ENCODE data around the gene PACRG. TPM values are rescaled to one million over a fixed set of nuclear protein-coding genes. Genes with fewer than 3 reads are reported as not detected.

The PACRG gene
- total and polyA plus RNA-seq, 2 experiments from 2014 or later, result 0.17 to 0.68 TPM

GRCh38 chr6:163226181-163226835 lies 498.5 kb downstream of the PACRG start:
- no peaks in the 10 kb centered on the region for H3K27me3 Mint-ChIP-seq (ENCODE audit: insufficient read depth, low read depth, poor library complexity)
- peaks cover 10% of the 10 kb centered on the region for H3K9me3 Mint-ChIP-seq
- Histone ChIP-seq H3K27me3 (ENCODE audit: insufficient read depth) (no peaks in the 10 kb centered on the region), H3F3A (replicated peaks; ENCODE audit: low read depth) (no peaks in the 10 kb centered on the region), H3K27ac (ENCODE audit: low read depth) (no peak overlapping the region), H3K9me2 (ENCODE audit: insufficient read depth) (no peaks in the 10 kb centered on the region), H3K4me1 (ENCODE audit: insufficient read depth) (no peaks in the 10 kb centered on the region), H3K36me3 (ENCODE audit: insufficient read depth) (no peaks in the 10 kb centered on the region), H3K79me2 (replicated peaks; ENCODE audit: insufficient read depth) (no peaks in the 10 kb centered on the region), H4K20me1 (replicated peaks; ENCODE audit: insufficient read depth) (no peaks in the 10 kb centered on the region), H3K4me3 (no peak overlapping the region), H2AFZ (no peak overlapping the region), H3K4me2 (no peak overlapping the region)
- TF ChIP-seq ZNF331 (CRISPR knock-in tag; IDR thresholded peaks at IDR 0.05; ENCODE audit: low read depth) (no peak), JUNB (IDR thresholded peaks at IDR 0.05; ENCODE audit: unreplicated experiment) (no peak), NANOG (IDR thresholded peaks at IDR 0.05; ENCODE audit: borderline replicate concordance) (no peak), POLR2AphosphoS5 (IDR thresholded peaks at IDR 0.05; ENCODE audit: low read depth) (no peak), ZNF114 (CRISPR knock-in tag; IDR thresholded peaks at IDR 0.05) (no peak), CTCF (conservative IDR thresholded peaks at IDR 0.05; ENCODE audit: low read depth in 2 of 2) (no peak), REST (IDR thresholded peaks at IDR 0.05; ENCODE audit: unreplicated experiment) (no peak), EZH2 (IDR thresholded peaks at IDR 0.05; ENCODE audit: low read depth, unreplicated experiment) (no peak), STAT1 (IDR thresholded peaks at IDR 0.05; ENCODE audit: unreplicated experiment) (no peak), CREB1 (CRISPR knock-in tag; IDR thresholded peaks at IDR 0.05; ENCODE audit: low read depth) (no peak), EZH2phosphoT487 (IDR thresholded peaks at IDR 0.05; ENCODE audit: unreplicated experiment) (no peak)
- TF ChIP-seq, protein P1, sequence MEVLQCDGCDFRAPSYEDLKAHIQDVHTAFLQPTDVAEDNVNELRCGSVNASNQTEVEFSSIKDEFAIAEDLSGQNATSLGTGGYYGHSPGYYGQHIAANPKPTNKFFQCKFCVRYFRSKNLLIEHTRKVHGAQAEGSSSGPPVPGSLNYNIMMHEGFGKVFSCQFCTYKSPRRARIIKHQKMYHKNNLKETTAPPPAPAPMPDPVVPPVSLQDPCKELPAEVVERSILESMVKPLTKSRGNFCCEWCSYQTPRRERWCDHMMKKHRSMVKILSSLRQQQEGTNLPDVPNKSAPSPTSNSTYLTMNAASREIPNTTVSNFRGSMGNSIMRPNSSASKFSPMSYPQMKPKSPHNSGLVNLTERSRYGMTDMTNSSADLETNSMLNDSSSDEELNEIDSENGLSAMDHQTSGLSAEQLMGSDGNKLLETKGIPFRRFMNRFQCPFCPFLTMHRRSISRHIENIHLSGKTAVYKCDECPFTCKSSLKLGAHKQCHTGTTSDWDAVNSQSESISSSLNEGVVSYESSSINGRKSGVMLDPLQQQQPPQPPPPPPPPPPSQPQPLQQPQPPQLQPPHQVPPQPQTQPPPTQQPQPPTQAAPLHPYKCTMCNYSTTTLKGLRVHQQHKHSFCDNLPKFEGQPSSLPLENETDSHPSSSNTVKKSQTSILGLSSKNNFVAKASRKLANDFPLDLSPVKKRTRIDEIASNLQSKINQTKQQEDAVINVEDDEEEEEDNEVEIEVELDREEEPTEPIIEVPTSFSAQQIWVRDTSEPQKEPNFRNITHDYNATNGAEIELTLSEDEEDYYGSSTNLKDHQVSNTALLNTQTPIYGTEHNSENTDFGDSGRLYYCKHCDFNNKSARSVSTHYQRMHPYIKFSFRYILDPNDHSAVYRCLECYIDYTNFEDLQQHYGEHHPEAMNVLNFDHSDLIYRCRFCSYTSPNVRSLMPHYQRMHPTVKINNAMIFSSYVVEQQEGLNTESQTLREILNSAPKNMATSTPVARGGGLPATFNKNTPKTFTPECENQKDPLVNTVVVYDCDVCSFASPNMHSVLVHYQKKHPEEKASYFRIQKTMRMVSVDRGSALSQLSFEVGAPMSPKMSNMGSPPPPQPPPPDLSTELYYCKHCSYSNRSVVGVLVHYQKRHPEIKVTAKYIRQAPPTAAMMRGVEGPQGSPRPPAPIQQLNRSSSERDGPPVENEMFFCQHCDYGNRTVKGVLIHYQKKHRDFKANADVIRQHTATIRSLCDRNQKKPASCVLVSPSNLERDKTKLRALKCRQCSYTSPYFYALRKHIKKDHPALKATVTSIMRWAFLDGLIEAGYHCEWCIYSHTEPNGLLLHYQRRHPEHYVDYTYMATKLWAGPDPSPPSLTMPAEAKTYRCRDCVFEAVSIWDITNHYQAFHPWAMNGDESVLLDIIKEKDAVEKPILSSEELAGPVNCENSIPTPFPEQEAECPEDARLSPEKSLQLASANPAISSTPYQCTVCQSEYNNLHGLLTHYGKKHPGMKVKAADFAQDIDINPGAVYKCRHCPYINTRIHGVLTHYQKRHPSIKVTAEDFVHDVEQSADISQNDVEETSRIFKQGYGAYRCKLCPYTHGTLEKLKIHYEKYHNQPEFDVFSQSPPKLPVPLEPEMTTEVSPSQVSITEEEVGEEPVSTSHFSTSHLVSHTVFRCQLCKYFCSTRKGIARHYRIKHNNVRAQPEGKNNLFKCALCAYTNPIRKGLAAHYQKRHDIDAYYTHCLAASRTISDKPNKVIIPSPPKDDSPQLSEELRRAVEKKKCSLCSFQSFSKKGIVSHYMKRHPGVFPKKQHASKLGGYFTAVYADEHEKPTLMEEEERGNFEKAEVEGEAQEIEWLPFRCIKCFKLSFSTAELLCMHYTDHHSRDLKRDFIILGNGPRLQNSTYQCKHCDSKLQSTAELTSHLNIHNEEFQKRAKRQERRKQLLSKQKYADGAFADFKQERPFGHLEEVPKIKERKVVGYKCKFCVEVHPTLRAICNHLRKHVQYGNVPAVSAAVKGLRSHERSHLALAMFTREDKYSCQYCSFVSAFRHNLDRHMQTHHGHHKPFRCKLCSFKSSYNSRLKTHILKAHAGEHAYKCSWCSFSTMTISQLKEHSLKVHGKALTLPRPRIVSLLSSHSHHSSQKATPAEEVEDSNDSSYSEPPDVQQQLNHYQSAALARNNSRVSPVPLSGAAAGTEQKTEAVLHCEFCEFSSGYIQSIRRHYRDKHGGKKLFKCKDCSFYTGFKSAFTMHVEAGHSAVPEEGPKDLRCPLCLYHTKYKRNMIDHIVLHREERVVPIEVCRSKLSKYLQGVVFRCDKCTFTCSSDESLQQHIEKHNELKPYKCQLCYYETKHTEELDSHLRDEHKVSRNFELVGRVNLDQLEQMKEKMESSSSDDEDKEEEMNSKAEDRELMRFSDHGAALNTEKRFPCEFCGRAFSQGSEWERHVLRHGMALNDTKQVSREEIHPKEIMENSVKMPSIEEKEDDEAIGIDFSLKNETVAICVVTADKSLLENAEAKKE (CRISPR knock-in tag; IDR thresholded peaks at IDR 0.05), result no peak
- TF ChIP-seq, protein P2, sequence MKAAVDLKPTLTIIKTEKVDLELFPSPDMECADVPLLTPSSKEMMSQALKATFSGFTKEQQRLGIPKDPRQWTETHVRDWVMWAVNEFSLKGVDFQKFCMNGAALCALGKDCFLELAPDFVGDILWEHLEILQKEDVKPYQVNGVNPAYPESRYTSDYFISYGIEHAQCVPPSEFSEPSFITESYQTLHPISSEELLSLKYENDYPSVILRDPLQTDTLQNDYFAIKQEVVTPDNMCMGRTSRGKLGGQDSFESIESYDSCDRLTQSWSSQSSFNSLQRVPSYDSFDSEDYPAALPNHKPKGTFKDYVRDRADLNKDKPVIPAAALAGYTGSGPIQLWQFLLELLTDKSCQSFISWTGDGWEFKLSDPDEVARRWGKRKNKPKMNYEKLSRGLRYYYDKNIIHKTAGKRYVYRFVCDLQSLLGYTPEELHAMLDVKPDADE (IDR thresholded peaks at IDR 0.05), result no peak
- H3K4me3 Mint-ChIP-seq, result no peak overlapping the region
- H3K4me1 Mint-ChIP-seq, result no peaks in the 10 kb centered on the region
- no peak for ATAC-seq
- no peak overlapping the region for H3K27ac Mint-ChIP-seq
- no peaks in the 10 kb centered on the region; the same call in 2 of the 3 replicates for H3K36me3 Mint-ChIP-seq (ENCODE audit: low read depth)
- no peak for DNase-seq (ENCODE audit: low spot score)
